GM19463 (cell line): Measurements from ENCODE around the gene C17orf107.
"Not testable (repeated sequence)": the region's sequence is repeated elsewhere in the genome, so short reads cannot be mapped to it uniquely, and the experiment has no call there.

Source experiments
- ATAC-seq: cut with Tn5 transposase; IDR thresholded peaks from one replicate; pipeline ENCODE4 v1.9.1; 2021; ENCODE audit warnings: mild to moderate bottlenecking, moderate library complexity; ENCODE audit not compliant: unreplicated experiment

Gene C17orf107

DNA sequence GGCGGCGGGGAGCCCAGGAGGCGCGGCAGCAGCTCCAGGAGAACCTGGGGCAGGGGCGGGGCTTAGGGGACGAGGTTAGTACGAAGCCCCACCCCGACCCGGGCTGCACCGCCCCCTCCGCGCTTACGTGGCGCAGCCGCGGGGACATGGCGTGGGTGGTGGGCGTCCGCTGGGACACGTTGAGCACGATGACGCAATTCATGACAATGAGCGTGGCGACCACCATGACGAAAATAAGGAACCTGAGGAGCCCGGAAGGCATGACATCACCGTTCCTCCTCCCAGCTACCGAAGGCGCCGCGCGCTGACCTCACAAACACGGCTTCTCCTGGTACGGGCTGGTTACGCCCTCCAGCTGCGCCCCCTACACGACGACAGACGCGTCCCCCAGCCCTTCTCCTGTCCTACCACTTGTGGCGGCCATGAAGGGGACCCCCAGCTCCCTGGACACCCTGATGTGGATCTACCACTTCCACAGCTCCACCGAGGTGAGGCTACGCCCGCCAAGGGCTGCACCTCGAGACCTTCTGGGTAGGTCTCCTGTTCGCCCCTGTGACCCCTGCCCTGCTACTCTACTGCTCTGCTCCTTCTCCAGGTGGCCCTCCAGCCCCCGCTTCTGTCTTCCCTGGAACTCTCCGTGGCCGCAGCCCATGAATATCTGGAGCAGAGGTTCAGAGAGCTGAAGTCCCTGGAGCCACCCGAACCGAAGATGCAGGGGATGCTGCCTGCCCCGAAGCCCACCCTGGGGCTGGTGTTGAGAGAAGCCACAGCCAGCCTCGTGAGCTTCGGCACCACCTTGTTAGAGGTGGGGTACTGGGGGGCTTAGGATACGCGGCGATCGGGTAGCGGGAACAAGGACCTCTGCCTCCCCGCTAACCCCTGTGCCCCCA, at the start of gene C17orf107:
Gene C17orf107 (plus strand): TSS at position 196 of the 890 bp plus-strand sequence. CDS start 227 bp downstream, at position 423.
- no peak for ATAC-seq

GRCh38 chr17:4850246-4850645, 49.1 kb upstream of the C17orf107 start:
- no peak for ATAC-seq

DNA sequence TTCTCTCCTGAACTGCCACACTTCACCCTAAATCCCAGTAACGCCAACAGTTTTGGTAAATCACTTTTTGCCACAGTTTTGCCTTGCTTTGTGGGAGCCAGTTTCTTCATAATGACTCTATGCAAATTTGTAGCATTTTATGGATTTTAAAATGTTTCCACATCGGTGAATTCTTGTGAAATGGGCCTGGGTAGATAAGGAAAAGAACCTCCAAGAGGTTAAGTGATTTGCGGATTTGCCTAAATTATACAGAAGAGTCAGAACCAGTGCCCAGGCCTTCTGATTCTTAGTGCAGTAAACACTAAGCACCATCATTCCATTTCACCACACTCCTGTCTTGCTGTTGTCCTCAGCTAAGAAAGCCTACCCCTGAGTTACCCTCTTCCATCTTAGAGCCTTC, 48.3 kb upstream of the C17orf107 start:
- no peak for ATAC-seq

- ATAC-seq, result no peak
Observed at GRCh38 chr17:4852567-4853207, 46.6 kb upstream of the C17orf107 start.

GRCh38 chr17:4853208-4853671, 46.1 kb upstream of the C17orf107 start:
- ATAC-seq, result no peak

DNA sequence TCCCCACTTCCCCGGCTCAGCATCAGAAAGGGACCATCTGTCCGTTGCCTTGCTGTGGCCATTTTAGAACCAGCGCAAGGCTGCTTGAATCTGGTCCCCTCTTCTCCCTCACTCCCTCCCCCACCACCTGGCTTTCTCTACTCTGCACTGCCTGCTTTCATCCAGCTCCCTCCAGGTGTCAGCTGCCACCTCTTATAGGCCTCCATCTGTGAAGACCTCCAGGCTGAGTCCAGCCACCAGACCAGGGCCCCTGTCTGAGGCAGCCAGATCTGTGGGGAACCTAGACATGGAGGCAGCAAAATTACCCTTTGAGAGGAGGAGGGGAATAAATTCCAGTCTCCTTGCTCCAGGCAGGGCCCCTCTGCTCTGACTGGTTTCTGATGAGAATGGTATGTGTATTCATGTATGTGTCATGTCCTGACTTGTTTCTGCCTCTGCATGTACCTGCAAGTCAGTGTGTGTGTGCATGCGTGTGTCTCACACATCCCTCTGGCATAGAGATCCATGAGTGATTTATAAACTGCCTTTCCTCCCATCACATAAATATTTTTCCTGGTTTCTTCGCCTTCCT, 45.1 kb upstream of the C17orf107 start:
- ATAC-seq, result no peak

- no peak for ATAC-seq
Observed at GRCh38 chr17:4856271-4856936, 42.9 kb upstream of the C17orf107 start.

GRCh38 chr17:4856937-4857314, 42.4 kb upstream of the C17orf107 start:
- no peak for ATAC-seq

GRCh38 chr17:4857347-4857746, 42.0 kb upstream of the C17orf107 start:
- not testable (repeated sequence) for ATAC-seq

- no peak for ATAC-seq
Observed at GRCh38 chr17:4858068-4858881, 41.1 kb upstream of the C17orf107 start.

DNA sequence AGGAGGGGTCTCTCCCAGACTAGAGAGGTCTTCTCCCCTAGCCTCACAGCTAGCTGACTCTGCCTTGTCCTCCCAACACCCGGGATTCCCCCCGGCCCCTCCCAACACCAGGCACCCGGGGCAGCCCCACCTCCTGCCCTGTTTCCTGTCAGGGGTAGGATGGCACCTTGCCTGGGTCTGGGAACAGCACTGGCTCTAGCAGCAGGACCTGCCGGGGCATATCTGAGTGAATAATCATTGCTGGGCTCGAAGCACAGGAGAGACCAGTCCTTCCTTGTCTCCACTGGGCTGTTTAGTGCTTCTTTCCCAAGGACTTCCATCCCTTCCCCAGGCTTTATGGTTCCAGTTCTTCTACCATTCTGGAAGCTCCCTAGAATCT, 40.5 kb upstream of the C17orf107 start:
- no peak for ATAC-seq

DNA sequence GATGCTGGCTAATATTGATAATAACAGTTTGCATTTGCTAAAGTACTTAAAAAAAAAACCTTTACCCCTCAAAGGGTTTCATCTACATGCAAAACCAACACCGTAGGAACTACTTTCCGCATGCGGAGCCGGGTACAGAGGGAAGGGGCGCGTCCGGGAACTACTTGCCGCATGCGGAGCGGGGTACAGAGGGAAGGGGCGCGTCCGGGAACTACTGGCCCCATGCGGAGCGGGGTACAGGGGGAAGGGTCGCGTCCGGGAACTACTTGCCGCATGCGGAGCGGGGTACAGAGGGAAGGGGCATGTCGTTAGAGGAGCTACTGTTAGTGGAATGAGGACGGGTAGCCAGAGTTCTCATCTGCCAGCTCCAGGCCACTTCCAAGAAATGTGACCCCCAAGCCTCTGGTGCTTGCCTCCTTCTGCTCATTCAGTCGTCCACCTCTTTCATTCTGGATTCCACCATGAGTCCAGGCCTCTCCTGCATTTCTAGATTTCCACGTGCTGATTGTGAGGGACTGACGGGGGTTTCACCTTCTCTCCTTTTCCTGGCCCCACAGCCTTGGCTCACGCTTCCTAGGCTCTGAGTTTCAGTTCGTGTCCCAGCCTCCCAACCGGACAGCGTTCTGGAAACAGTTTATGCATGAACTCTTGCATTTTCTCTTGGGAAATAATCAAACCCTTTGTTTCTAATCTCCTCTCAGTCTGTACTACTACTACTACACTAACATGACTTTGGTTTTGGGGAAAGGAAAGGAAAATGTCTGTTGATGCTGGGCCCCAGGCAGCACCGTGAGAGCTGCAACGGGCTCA, 39.3 kb upstream of the C17orf107 start:
- ATAC-seq, result no peak

DNA sequence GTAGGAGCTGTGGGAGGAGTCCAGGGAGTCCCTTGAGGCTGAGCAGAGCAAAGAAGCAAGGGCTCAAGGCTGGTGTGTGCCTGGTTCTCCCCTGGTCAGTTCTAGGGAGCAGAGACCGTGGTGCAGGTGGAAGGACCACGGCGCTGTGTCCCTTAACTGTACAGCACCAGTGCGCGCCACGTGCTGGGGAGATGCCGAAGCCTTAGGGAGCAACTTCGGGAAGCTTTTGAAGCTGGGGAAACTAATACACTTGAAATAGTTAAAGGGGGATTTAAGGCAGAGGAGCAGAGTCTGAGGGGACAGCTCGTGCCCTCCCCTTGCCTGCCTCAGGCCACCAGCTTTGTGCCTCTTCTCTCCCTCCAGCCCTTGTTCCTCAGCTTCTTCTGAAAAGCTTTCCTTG, 38.7 kb upstream of the C17orf107 start:
- ATAC-seq, result no peak

- no peak for ATAC-seq
Observed at GRCh38 chr17:4861052-4861451, 38.3 kb upstream of the C17orf107 start.

DNA sequence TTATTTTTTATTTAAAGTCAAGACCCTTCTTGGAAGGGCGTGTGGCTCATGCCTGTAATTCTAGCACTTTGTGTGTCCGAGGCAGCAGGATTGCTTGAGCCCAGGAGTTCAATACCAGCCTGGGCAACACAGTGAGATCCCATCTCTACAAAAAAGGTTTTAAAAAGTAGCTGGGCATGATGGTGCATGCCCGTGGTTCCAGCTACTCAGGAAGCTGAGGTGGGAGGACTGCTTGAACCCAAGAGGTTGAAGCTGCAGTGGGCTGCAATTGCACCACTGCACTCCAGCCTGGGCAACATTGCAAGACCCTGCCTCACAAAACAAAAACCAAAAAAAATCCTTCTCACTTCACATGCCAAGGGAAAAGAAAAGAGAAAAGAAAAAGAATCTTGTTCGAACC, 36.6 kb upstream of the C17orf107 start:
- ATAC-seq, result no peak

- ATAC-seq, result no peak
Observed at GRCh38 chr17:4863321-4863720, 36.0 kb upstream of the C17orf107 start.

GRCh38 chr17:4867535-4867934, 31.8 kb upstream of the C17orf107 start:
- ATAC-seq, result not testable (repeated sequence)

GRCh38 chr17:4869058-4869998, 30.0 kb upstream of the C17orf107 start:
- not testable (repeated sequence) for ATAC-seq
